CD8-positive, alpha-beta memory T cell (primary cell): ENCODE data around the gene CUEDC2. TPM values are rescaled to one million over a fixed set of nuclear protein-coding genes. Genes with fewer than 3 reads are reported as not detected.

Experiments
- CTCF ChIA-PET: fragments of 350-600 bp; sonication (Branson Sonifier 250); formaldehyde crosslinking; loops from one replicate; lab custom pipeline; 2021; ENCODE audit warnings: antibody characterized with exemption; lab: Charles Lee
- POLR2A ChIA-PET: fragments of 350-600 bp; sonication (Branson Sonifier 250); formaldehyde crosslinking; loops from one replicate; lab custom pipeline; 2021; ENCODE audit warnings: antibody characterized with exemption; lab: Charles Lee
- DNase-seq, 5 donors: peaks; one replicate each; pipeline versions ENCODE4 v3.0.0 to v3.0.0-alpha.2; 2020 to 2022; ENCODE audit warnings: mixed read lengths in 1 of 5
- H3K27ac ChIP-seq: one replicate; pipeline ENCODE4 v1.7.0; 2013; ENCODE audit warnings: low read depth, mild to moderate bottlenecking, low read length, moderate library complexity
- H3K27me3 ChIP-seq: 2 replicates; pipeline ENCODE4 v1.7.0; 2013; ENCODE audit warnings: low read length, mild to moderate bottlenecking; ENCODE audit not compliant: insufficient read depth, poor library complexity, severe bottlenecking
- H3K36me3 ChIP-seq: 2 replicates; pipeline ENCODE4 v1.7.0; 2013; ENCODE audit warnings: mild to moderate bottlenecking, low read length, moderate library complexity; ENCODE audit not compliant: insufficient read depth
- H3K4me1 ChIP-seq: 2 replicates; pipeline ENCODE4 v1.7.0; 2013; ENCODE audit warnings: mild to moderate bottlenecking, low read length, moderate library complexity; ENCODE audit not compliant: insufficient read depth
- H3K4me3 ChIP-seq: 2 replicates; pipeline ENCODE4 v1.7.0; 2013; ENCODE audit warnings: mild to moderate bottlenecking, low read length
- H3K9me3 ChIP-seq: 2 replicates; pipeline ENCODE4 v1.7.0; 2013; ENCODE audit warnings: mild to moderate bottlenecking, low read length
- H3K27ac Mint-ChIP-seq, 8 donors: one replicate each; pipeline ENCODE4 v1.8.0; 2020 to 2021; ENCODE audit warnings: mixed read lengths in 8 of 8, mild to moderate bottlenecking in 6 of 8, inconsistent platforms in 3 of 8, moderate library complexity in 3 of 8
- H3K27me3 Mint-ChIP-seq, 2 donors: one replicate each; pipeline ENCODE4 v1.8.0; 2020 to 2021; ENCODE audit warnings: mixed read lengths in 2 of 2, mild to moderate bottlenecking in 1 of 2, moderate library complexity in 1 of 2
- H3K36me3 Mint-ChIP-seq, 3 donors: one replicate each; pipeline ENCODE4 v1.8.0; 2020 to 2021; ENCODE audit warnings: mixed read lengths in 3 of 3, inconsistent platforms in 1 of 3, mild to moderate bottlenecking in 1 of 3
- H3K4me1 Mint-ChIP-seq, 3 donors: one replicate each; pipeline ENCODE4 v1.8.0; 2020 to 2021; ENCODE audit warnings: mixed read lengths in 3 of 3, inconsistent platforms in 1 of 3, mild to moderate bottlenecking in 1 of 3
- H3K4me3 Mint-ChIP-seq, 7 donors: one replicate each; pipeline ENCODE4 v1.8.0; 2020 to 2021; ENCODE audit warnings: mixed read lengths in 7 of 7, mild to moderate bottlenecking in 6 of 7, moderate library complexity in 4 of 7, inconsistent platforms in 2 of 7
- H3K9me3 Mint-ChIP-seq, 5 donors: one replicate each; pipeline ENCODE4 v1.8.0; 2020 to 2022; ENCODE audit warnings: mixed read lengths in 5 of 5, mild to moderate bottlenecking in 3 of 5, moderate library complexity in 2 of 5, inconsistent platforms in 1 of 5
- polyA plus RNA-seq: library from polyadenylated mRNA; unstranded; fragments of 300-500 nt; fragmentation: Illumina TruSeq; gene quantifications from one replicate; pipeline ENCODE4 v1.2.3, GENCODE V29; 2021
- total RNA-seq, 2 experiments: library from RNA; stranded (reverse); gene quantifications; one replicate each; pipeline ENCODE4 v1.2.3, GENCODE V29; 2021

Gene CUEDC2
- total and polyA plus RNA-seq, 3 experiments from 2014 or later = 61.7 to 64.8 (median 62.4) TPM

GRCh38 chr10:102394079-102394800 lies 38.1 kb downstream of the CUEDC2 start:
- H3K4me3 ChIP-seq = peak overlapping the region; percentile 100
- CTCF ChIA-PET = interaction anchor here (0.6 to 5.0 kb wide), 30 partner anchors 9 to 262 kb away, joined by 3 to 34 read pairs (median 6); partner anchors contain the start of genes ACTR1A, C10orf95, CUEDC2 and ELOVL3
- H3K27ac Mint-ChIP-seq = peak overlapping the region; percentile 98 to 100 (median 100)
- peak overlapping the region; percentile 100 for H3K27ac ChIP-seq
- H3K36me3 ChIP-seq = no peaks in the 10 kb centered on the region
- H3K4me3 Mint-ChIP-seq = peak overlapping the region; percentile 89 to 97 (median 96)
- no peaks in the 10 kb centered on the region for H3K9me3 ChIP-seq
- no peaks in the 10 kb centered on the region for H3K9me3 Mint-ChIP-seq
- POLR2A ChIA-PET = interaction anchor here (0.6 to 4.0 kb wide), 11 partner anchors 10 to 190 kb away, joined by 3 to 30 read pairs (median 4); partner anchors contain the start of genes ACTR1A, C10orf95, FBXL15 and GBF1
- H3K36me3 Mint-ChIP-seq = peaks cover 0 to 40% (median 1%) of the 10 kb centered on the region in 3 donors
- no peaks in the 10 kb centered on the region for H3K27me3 ChIP-seq
- peaks cover 29% of the 10 kb centered on the region for H3K4me1 ChIP-seq
- H3K27me3 Mint-ChIP-seq = peaks cover 0 to 8% of the 10 kb centered on the region in 2 donors
- peaks cover 31 to 44% (median 32%) of the 10 kb centered on the region in 3 donors for H3K4me1 Mint-ChIP-seq
- peak; percentile 97 to 100 (median 99) for DNase-seq

GRCh38 chr10:102393411-102394078 lies 38.8 kb downstream of the CUEDC2 start:
- no peak for DNase-seq
- no peaks in the 10 kb centered on the region for H3K36me3 ChIP-seq
- Mint-ChIP-seq H3K36me3 (peaks cover 0 to 37% (median 1%) of the 10 kb centered on the region in 3 donors), H3K9me3 (no peaks in the 10 kb centered on the region), H3K4me1 (peaks cover 29 to 40% (median 30%) of the 10 kb centered on the region in 3 donors), H3K4me3 (peak overlapping the region; percentile 89 to 97 (median 96)), H3K27ac (peak overlapping the region; percentile 98 to 100 (median 100)), H3K27me3 (peaks cover 0 to 8% of the 10 kb centered on the region in 2 donors)
- POLR2A ChIA-PET = interaction anchor here (0.6 to 4.0 kb wide), 8 partner anchors 10 to 191 kb away, joined by 3 to 30 read pairs (median 3); partner anchors contain the start of genes ACTR1A, C10orf95, FBXL15 and GBF1
- H3K27ac ChIP-seq = peak overlapping the region; percentile 100
- CTCF ChIA-PET = interaction anchor here (0.7 to 5.0 kb wide), 28 partner anchors 9 to 224 kb away, joined by 3 to 34 read pairs (median 6); partner anchors contain the start of genes ACTR1A, C10orf95, CUEDC2 and ELOVL3
- H3K4me3 ChIP-seq = peak overlapping the region; percentile 100
- peaks cover 22% of the 10 kb centered on the region for H3K4me1 ChIP-seq
- H3K27me3 ChIP-seq = no peaks in the 10 kb centered on the region
- H3K9me3 ChIP-seq = no peaks in the 10 kb centered on the region

- Histone ChIP-seq H3K36me3 (no peaks in the 10 kb centered on the region), H3K4me1 (peaks cover 18% of the 10 kb centered on the region), H3K27ac (no peak overlapping the region), H3K4me3 (no peak overlapping the region), H3K9me3 (no peaks in the 10 kb centered on the region), H3K27me3 (no peaks in the 10 kb centered on the region)
- H3K4me3 Mint-ChIP-seq = peak overlapping the region in 2 of 7 donors; percentile 51 to 97
- ChIA-PET CTCF (interaction anchor here (2.0 to 3.5 kb wide), 3 partner anchors 11 to 162 kb away, joined by 6 to 21 read pairs (median 7); no protein-coding TSS in a partner anchor), POLR2A (interaction anchor here (4.0 kb wide), 1 partner anchor 58 kb away, joined by 24 read pairs; the partner anchor contains the start of gene C10orf95)
- H3K36me3 Mint-ChIP-seq = peaks cover 0 to 24% (median 1%) of the 10 kb centered on the region in 3 donors
- DNase-seq = no peak
- no peaks in the 10 kb centered on the region for H3K9me3 Mint-ChIP-seq
- peak overlapping the region in 5 of 8 donors; percentile 86 to 100 (median 100) for H3K27ac Mint-ChIP-seq
- peaks cover 20 to 27% (median 23%) of the 10 kb centered on the region in 3 donors for H3K4me1 Mint-ChIP-seq
- peaks cover 0 to 8% of the 10 kb centered on the region in 2 donors for H3K27me3 Mint-ChIP-seq
Measured at GRCh38 chr10:102392306-102392705, 40.1 kb downstream of the CUEDC2 start.

GRCh38 chr10:102389894-102390293 lies 42.5 kb downstream of the CUEDC2 start:
- POLR2A ChIA-PET = no interaction called here
- H3K27me3 ChIP-seq = no peaks in the 10 kb centered on the region
- H3K27ac Mint-ChIP-seq = no peak overlapping the region
- H3K27me3 Mint-ChIP-seq = peaks cover 0 to 8% of the 10 kb centered on the region in 2 donors
- H3K4me1 Mint-ChIP-seq = peaks cover 10 to 13% (median 10%) of the 10 kb centered on the region in 3 donors
- no peaks in the 10 kb centered on the region for H3K9me3 ChIP-seq
- peaks cover 0 to 7% (median 1%) of the 10 kb centered on the region in 3 donors for H3K36me3 Mint-ChIP-seq
- no peak for DNase-seq
- no peak overlapping the region for H3K27ac ChIP-seq
- H3K4me3 ChIP-seq = no peak overlapping the region
- H3K4me1 ChIP-seq = peaks cover 5% of the 10 kb centered on the region
- CTCF ChIA-PET = interaction anchor here (1.9 kb wide), 1 partner anchor 9 kb away, joined by 8 read pairs; no protein-coding TSS in a partner anchor
- no peak overlapping the region for H3K4me3 Mint-ChIP-seq
- H3K36me3 ChIP-seq = no peaks in the 10 kb centered on the region
- H3K9me3 Mint-ChIP-seq = no peaks in the 10 kb centered on the region

- peaks cover 14% of the 10 kb centered on the region for H3K36me3 ChIP-seq
- no peak overlapping the region for H3K4me3 Mint-ChIP-seq
- no peaks in the 10 kb centered on the region for H3K4me1 Mint-ChIP-seq
- no peaks in the 10 kb centered on the region for H3K27me3 ChIP-seq
- no peak overlapping the region for H3K4me3 ChIP-seq
- peak overlapping the region in 2 of 8 donors; percentile 63 to 66 for H3K27ac Mint-ChIP-seq
- H3K27ac ChIP-seq = no peak overlapping the region
- ChIA-PET POLR2A (interaction anchor here (0.6 kb wide), 1 partner anchor 260 kb away, joined by 8 read pairs; no protein-coding TSS in a partner anchor), CTCF (interaction anchor here (0.6 to 4.1 kb wide), 11 partner anchors 9 to 301 kb away, joined by 3 to 21 read pairs (median 4); no protein-coding TSS in a partner anchor)
- DNase-seq = no peak
- no peaks in the 10 kb centered on the region for H3K9me3 ChIP-seq
- no peaks in the 10 kb centered on the region for H3K4me1 ChIP-seq
- H3K9me3 Mint-ChIP-seq = no peaks in the 10 kb centered on the region
- no peaks in the 10 kb centered on the region for H3K27me3 Mint-ChIP-seq
- H3K36me3 Mint-ChIP-seq = peaks cover 0 to 32% (median 5%) of the 10 kb centered on the region in 3 donors
Measured at GRCh38 chr10:102384606-102385429, 47.6 kb downstream of the CUEDC2 start.

DNA sequence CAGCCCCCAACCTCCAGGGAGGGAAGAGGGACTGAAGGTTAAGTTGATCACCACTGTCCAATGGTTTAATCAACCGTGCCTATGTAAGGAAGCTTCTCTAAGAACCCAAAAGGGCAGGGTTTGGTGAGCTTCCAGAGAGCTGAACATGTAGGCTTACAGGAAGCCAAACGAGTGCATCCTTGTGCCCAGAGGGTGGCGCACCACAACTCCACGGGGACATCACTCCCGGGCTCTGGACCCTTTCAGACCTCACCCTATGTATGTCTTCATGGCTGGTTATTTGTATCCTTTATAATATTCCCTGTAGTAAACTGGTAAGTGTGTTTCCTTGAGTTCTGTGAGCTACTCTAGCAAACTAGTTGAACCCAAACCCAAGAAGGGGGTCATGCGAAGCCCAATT lies 48.3 kb downstream of the CUEDC2 start:
- ChIA-PET CTCF (interaction anchor here (0.6 to 4.1 kb wide), 9 partner anchors 10 to 300 kb away, joined by 3 to 21 read pairs (median 4); no protein-coding TSS in a partner anchor), POLR2A (no interaction called here)
- H3K27me3 Mint-ChIP-seq = no peaks in the 10 kb centered on the region
- Histone ChIP-seq H3K27me3 (no peaks in the 10 kb centered on the region), H3K9me3 (no peaks in the 10 kb centered on the region), H3K36me3 (peaks cover 22% of the 10 kb centered on the region), H3K4me3 (no peak overlapping the region), H3K4me1 (no peaks in the 10 kb centered on the region), H3K27ac (no peak overlapping the region)
- no peaks in the 10 kb centered on the region for H3K9me3 Mint-ChIP-seq
- H3K27ac Mint-ChIP-seq = peak overlapping the region in 1 of 8 donors; percentile 18
- peaks cover 0 to 40% (median 5%) of the 10 kb centered on the region in 3 donors for H3K36me3 Mint-ChIP-seq
- no peak for DNase-seq
- no peak overlapping the region for H3K4me3 Mint-ChIP-seq
- no peaks in the 10 kb centered on the region for H3K4me1 Mint-ChIP-seq

DNA sequence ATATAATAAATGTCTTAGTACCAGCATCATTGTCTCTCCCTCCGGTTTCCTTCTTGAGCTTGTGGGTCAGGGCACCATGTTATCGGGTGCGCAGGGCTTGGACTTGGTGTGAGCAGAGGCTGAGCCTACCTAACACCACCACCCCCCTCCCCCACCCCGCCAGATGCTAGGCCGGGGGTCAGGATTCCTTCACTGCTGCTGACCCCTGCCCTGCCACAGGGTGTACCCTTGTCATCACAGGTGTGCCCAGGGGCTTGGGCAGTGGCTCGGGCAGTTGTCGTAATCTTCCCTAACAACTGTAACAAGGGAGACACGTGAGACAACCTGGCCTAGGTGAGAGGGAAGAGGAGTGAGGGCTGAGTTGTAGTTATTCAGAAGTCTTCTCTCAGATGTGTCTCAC lies 49.5 kb downstream of the CUEDC2 start:
- Mint-ChIP-seq H3K9me3 (no peaks in the 10 kb centered on the region), H3K36me3 (peaks cover 0 to 50% (median 5%) of the 10 kb centered on the region in 3 donors), H3K27me3 (no peaks in the 10 kb centered on the region), H3K4me1 (no peaks in the 10 kb centered on the region), H3K27ac (peak overlapping the region in 2 of 8 donors; percentile 48 to 71), H3K4me3 (no peak overlapping the region)
- no peak for DNase-seq
- Histone ChIP-seq H3K9me3 (no peaks in the 10 kb centered on the region), H3K27ac (no peak overlapping the region), H3K4me1 (no peaks in the 10 kb centered on the region), H3K36me3 (peaks cover 25% of the 10 kb centered on the region), H3K27me3 (no peaks in the 10 kb centered on the region), H3K4me3 (no peak overlapping the region)
- ChIA-PET POLR2A (no interaction called here), CTCF (interaction anchor here (1.1 to 4.1 kb wide), 2 partner anchors 15 to 152 kb away, joined by 3 to 20 read pairs; no protein-coding TSS in a partner anchor)
